Gastroesophageal sphincter (tissue), 4 donors: Measurements from ENCODE around the gene PEX26. TPM values are rescaled to one million over a fixed set of nuclear protein-coding genes. Genes with fewer than 3 reads are reported as not detected.

Experiments used
- ATAC-seq: fragments of 150-250 bp; one replicate; pipeline ENCODE4 v1.9.1; 2016; ENCODE audit warnings: mild to moderate bottlenecking, moderate library complexity
- H3K27ac ChIP-seq, 4 donors: fragments of 200-600 bp; sonication (generic) in 3 of 4; 1 replicate in 3 of 4; 2 replicates in 1 of 4; pipeline ENCODE4 v1.5.1; 2016 to 2019
- H3K27me3 ChIP-seq: fragments of 200-600 bp; sonication (generic); one replicate; pipeline ENCODE4 v1.5.1; 2019
- H3K36me3 ChIP-seq, 2 donors: fragments of 200-600 bp; sonication (generic); one replicate each; pipeline ENCODE4 v1.5.1; 2019; ENCODE audit warnings: control low read depth in 1 of 2
- H3K4me1 ChIP-seq, 3 donors: fragments of 200-600 bp; sonication (generic); 1 replicate in 2 of 3; 2 replicates in 1 of 3; pipeline ENCODE4 v1.5.1; 2016 to 2019; ENCODE audit warnings: control low read depth in 2 of 3
- H3K4me3 ChIP-seq, 2 donors: fragments of 200-600 bp; sonication (generic); one replicate each; pipeline ENCODE4 v1.5.1; 2019; ENCODE audit warnings: mild to moderate bottlenecking in 1 of 2, moderate library complexity in 1 of 2
- H3K9me3 ChIP-seq, 3 donors: fragments of 200-600 bp; sonication (generic); one replicate each; pipeline ENCODE4 v1.5.1; 2017 to 2019; ENCODE audit warnings: control low read depth in 2 of 3
- EP300 ChIP-seq: sonication (generic); formaldehyde crosslinking; IDR thresholded peaks from one replicate; pipeline ENCODE4 v1.6.1; 2017; ENCODE audit warnings: antibody characterized with exemption, mild to moderate bottlenecking
- POLR2A ChIP-seq, 2 donors: fragments of 450-650 bp; IDR thresholded peaks; one replicate each; pipeline ENCODE4 v1.6.1; 2017; ENCODE audit warnings: antibody characterized with exemption in 2 of 2, mild to moderate bottlenecking in 2 of 2, moderate library complexity in 1 of 2
- POLR2AphosphoS5 ChIP-seq: sonication (generic); formaldehyde crosslinking; IDR thresholded peaks from one replicate; pipeline ENCODE4 v1.6.1; 2017; ENCODE audit warnings: antibody characterized with exemption
- WGBS, 2 donors: methylation state at CpG; one replicate each; pipeline ENCODE4 v1.1.5; 2018; ENCODE audit warnings: low coverage in 1 of 2; 5-methylcytosine and 5-hydroxymethylcytosine counted together
- total RNA-seq, 4 donors: library from RNA; depleted of rRNA; stranded (reverse); fragments of >200 nt; gene quantifications; one replicate each; pipeline ENCODE4 v1.1.0, GENCODE V29; 2016
- TF ChIP-seq, protein P1 (sequence below), 4 experiments: fragments of 200-600 bp in 2 of 4; fragments of 450-650 bp in 2 of 4; sonication (generic) in 1 of 4; IDR thresholded peaks; one replicate each; pipeline ENCODE4 v1.5.1; 2017 to 2019; ENCODE audit warnings: antibody characterized with exemption in 4 of 4, mild to moderate bottlenecking in 2 of 4, moderate library complexity in 2 of 4

The PEX26 gene
- total RNA-seq, 4 donors from 2014 or later = 19.5 to 34.9 (median 27.4) TPM

- no peaks in the 10 kb centered on the region for H3K27me3 ChIP-seq
- no peak overlapping the region for H3K4me3 ChIP-seq
- 53 to 70% methylated on average over 2 to 4 of the region's 4 CpGs for WGBS, 2 donors
- peaks cover 0 to 52% (median 24%) of the 10 kb centered on the region in 3 donors for H3K4me1 ChIP-seq
- TF ChIP-seq EP300 (no peak), POLR2A (IDR thresholded peaks at IDR 0.05) (no peak), POLR2AphosphoS5 (no peak)
- TF ChIP-seq, protein P1, sequence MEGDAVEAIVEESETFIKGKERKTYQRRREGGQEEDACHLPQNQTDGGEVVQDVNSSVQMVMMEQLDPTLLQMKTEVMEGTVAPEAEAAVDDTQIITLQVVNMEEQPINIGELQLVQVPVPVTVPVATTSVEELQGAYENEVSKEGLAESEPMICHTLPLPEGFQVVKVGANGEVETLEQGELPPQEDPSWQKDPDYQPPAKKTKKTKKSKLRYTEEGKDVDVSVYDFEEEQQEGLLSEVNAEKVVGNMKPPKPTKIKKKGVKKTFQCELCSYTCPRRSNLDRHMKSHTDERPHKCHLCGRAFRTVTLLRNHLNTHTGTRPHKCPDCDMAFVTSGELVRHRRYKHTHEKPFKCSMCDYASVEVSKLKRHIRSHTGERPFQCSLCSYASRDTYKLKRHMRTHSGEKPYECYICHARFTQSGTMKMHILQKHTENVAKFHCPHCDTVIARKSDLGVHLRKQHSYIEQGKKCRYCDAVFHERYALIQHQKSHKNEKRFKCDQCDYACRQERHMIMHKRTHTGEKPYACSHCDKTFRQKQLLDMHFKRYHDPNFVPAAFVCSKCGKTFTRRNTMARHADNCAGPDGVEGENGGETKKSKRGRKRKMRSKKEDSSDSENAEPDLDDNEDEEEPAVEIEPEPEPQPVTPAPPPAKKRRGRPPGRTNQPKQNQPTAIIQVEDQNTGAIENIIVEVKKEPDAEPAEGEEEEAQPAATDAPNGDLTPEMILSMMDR (IDR thresholded peaks at IDR 0.05) = no peak
- no peak overlapping the region for H3K27ac ChIP-seq
- no peaks in the 10 kb centered on the region for H3K9me3 ChIP-seq
- no peak for ATAC-seq
- H3K36me3 ChIP-seq = peaks cover 3 to 56% of the 10 kb centered on the region in 2 donors
Observed at GRCh38 chr22:18079706-18080233, 2.0 kb downstream of the PEX26 start.

- Histone ChIP-seq H3K4me3 (no peak overlapping the region), H3K9me3 (no peaks in the 10 kb centered on the region), H3K4me1 (peaks cover 0 to 36% (median 15%) of the 10 kb centered on the region in 3 donors), H3K27me3 (no peaks in the 10 kb centered on the region), H3K27ac (no peak overlapping the region), H3K36me3 (peaks cover 3 to 73% of the 10 kb centered on the region in 2 donors)
- no peak for ATAC-seq
- TF ChIP-seq POLR2A (IDR thresholded peaks at IDR 0.05) (no peak), POLR2AphosphoS5 (no peak), EP300 (no peak)
- TF ChIP-seq, protein P1 (IDR thresholded peaks at IDR 0.05) = no peak
- WGBS, 2 donors = 100% methylated on average over 1 of the region's 5 CpGs; no CpG with 5 or more reads in 1 of the 2 donors
Observed at GRCh38 chr22:18081416-18081815, 3.6 kb downstream of the PEX26 start.

GRCh38 chr22:18082467-18082866 is 4.7 kb downstream of the PEX26 start:
- Histone ChIP-seq H3K4me1 (peaks cover 0 to 27% (median 8%) of the 10 kb centered on the region in 3 donors), H3K9me3 (no peaks in the 10 kb centered on the region), H3K36me3 (peaks cover 3 to 83% of the 10 kb centered on the region in 2 donors), H3K4me3 (no peak overlapping the region), H3K27ac (no peak overlapping the region), H3K27me3 (no peaks in the 10 kb centered on the region)
- no peak for TF ChIP-seq POLR2AphosphoS5
- no peak for TF ChIP-seq POLR2A (IDR thresholded peaks at IDR 0.05)
- TF ChIP-seq, protein P1 (IDR thresholded peaks at IDR 0.05) = no peak
- TF ChIP-seq EP300 = no peak
- no peak for ATAC-seq
- WGBS, 2 donors = 33 to 60% methylated on average over 2 of the region's 2 CpGs

DNA sequence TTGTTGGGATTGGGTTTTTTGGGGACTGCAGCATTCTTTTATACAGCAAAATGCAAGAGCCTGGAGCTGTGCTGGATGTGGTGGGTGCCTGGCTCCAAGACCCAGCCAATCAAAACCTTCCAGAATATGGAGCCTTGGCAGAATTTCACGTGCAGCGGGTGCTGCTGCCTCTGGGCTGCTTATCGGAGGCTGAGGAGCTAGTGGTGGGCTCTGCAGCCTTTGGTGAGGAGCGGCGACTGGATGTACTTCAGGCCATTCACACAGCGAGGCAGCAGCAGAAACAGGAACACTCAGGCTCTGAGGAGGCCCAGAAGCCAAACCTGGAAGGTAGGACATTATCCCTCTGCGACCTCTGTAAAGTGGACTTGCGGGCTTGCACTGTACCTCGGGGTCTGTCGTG is 5.6 kb downstream of the PEX26 start:
- Histone ChIP-seq H3K4me3 (no peak overlapping the region), H3K9me3 (no peaks in the 10 kb centered on the region), H3K27ac (no peak overlapping the region), H3K36me3 (peaks cover 3 to 93% of the 10 kb centered on the region in 2 donors), H3K4me1 (peaks cover 0 to 25% (median 8%) of the 10 kb centered on the region in 3 donors), H3K27me3 (no peaks in the 10 kb centered on the region)
- no peak for ATAC-seq
- 80 to 88% methylated on average over 1 to 3 of the region's 10 CpGs for WGBS, 2 donors
- no peak for TF ChIP-seq EP300
- TF ChIP-seq POLR2AphosphoS5 = no peak

GRCh38 chr22:18085188-18085587 is 7.4 kb downstream of the PEX26 start:
- Histone ChIP-seq H3K9me3 (no peaks in the 10 kb centered on the region), H3K27ac (no peak overlapping the region), H3K27me3 (no peaks in the 10 kb centered on the region), H3K36me3 (peaks cover 3 to 100% of the 10 kb centered on the region in 2 donors), H3K4me3 (no peak overlapping the region), H3K4me1 (peaks cover 0 to 7% (median 0%) of the 10 kb centered on the region in 3 donors)
- TF ChIP-seq EP300 (no peak), POLR2AphosphoS5 (no peak), POLR2A (IDR thresholded peaks at IDR 0.05) (no peak)
- TF ChIP-seq, protein P1 (IDR thresholded peaks at IDR 0.05) = no peak
- peak; percentile 51 for ATAC-seq
